Activated CD4-positive, alpha-beta T cell treated with anti-CD3 and anti-CD28 coated beads for 36 hours (primary cell): Measurements from ENCODE around the gene TM9SF3. TPM values are rescaled to one million over a fixed set of nuclear protein-coding genes. Genes with fewer than 3 reads are reported as not detected.

ENCODE experiments used
- ATAC-seq: fragments of 200-7000 bp; cut with Tn5 transposase; one replicate; pipeline ENCODE4 v1.10.0; 2021; ENCODE audit warnings: mild to moderate bottlenecking, moderate library complexity
- CTCF ChIA-PET: fragments of 350-600 bp; sonication (Branson Sonifier 250); formaldehyde crosslinking; loops from one replicate; lab custom pipeline; 2021; ENCODE audit warnings: antibody characterized with exemption; lab: Charles Lee
- POLR2A ChIA-PET: fragments of 350-600 bp; sonication (Branson Sonifier 250); formaldehyde crosslinking; loops from one replicate; lab custom pipeline; 2021; ENCODE audit warnings: antibody characterized with exemption, inconsistent platforms; lab: Charles Lee
- DNase-seq: peaks from one replicate; pipeline ENCODE4 v3.0.0-alpha.2; 2020
- H3K27ac Mint-ChIP-seq: one replicate; pipeline ENCODE4 v1.8.0; 2021; ENCODE audit warnings: mixed read lengths
- H3K27me3 Mint-ChIP-seq: one replicate; pipeline ENCODE4 v1.8.0; 2021; ENCODE audit warnings: mixed read lengths
- H3K36me3 Mint-ChIP-seq: one replicate; pipeline ENCODE4 v1.8.0; 2021; ENCODE audit warnings: low read depth, mixed read lengths
- H3K4me1 Mint-ChIP-seq: one replicate; pipeline ENCODE4 v1.8.0; 2021; ENCODE audit warnings: mixed read lengths
- H3K4me3 Mint-ChIP-seq: one replicate; pipeline ENCODE4 v1.8.0; 2021; ENCODE audit warnings: mild to moderate bottlenecking, moderate library complexity, mixed read lengths
- H3K9me3 Mint-ChIP-seq: one replicate; pipeline ENCODE4 v1.8.0; 2021; ENCODE audit warnings: low read depth, mixed read lengths
- intact Hi-C, 2 experiments: fragments of 100-400 bp; cut with DNase I in 1 of 2; cut with micrococcal nuclease in 1 of 2; formaldehyde crosslinking; loops; one replicate each; pipeline versions ENCODE4 v1.14.2 to v1.15.1; 2022 to 2024; cut with DNase I, micrococcal nuclease
- total RNA-seq, 2 experiments: library from RNA; stranded (reverse); gene quantifications; one replicate each; pipeline ENCODE4 v1.2.3, GENCODE V29; 2021

TM9SF3 gene
- total RNA-seq, 2 experiments from 2014 or later = 45.3 to 70.2 TPM

DNA sequence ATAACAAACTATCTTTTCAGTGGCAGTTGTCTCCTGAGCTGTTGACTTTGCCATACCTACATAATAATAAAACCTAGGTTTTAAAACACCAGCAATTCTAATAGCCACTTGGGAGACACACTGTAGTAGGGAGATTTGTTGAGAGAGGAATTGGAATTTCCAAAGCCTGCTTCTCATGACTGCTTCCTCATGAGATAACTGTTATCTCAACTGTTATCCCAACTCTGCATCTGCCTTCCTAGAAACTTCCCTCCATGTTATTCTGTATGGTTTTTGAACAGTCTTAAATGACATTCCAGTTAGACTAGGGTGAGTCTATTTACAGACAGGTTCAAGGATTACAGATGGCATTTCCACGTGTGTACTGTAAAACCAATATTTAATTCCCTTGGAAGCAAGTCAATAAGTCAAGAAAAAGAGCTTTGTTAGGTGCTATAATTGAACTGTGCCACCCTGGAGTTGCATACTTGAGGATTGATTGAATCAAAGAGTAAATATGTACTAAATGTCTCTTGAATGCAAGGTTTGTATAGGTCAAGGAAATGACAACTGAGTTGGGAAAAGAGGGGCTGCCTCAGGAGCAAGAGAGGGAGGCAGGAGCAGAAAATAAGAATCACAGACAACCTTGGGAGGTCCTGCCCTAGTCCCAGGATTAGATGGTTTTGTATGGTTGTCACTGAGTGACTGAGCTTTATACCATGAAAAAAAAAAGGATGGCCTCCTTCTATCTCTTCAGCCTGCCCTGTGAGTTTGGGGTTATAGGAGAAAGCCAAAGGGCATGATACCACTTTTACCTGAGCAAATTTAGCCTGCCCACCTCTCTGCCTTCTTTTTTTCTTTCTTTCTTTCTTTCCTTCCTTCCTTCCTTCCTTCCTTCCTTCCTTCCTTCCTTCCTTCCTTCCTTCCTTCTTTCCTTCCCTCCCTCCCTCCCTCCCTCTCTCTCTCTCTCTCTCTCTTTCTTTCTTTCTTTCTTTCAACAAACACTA, 9.9 kb upstream of the TM9SF3 start:
- Mint-ChIP-seq H3K27me3 (peaks cover 2% of the 10 kb centered on the region), H3K4me3 (no peak overlapping the region), H3K36me3 (no peaks in the 10 kb centered on the region), H3K4me1 (peaks cover 4% of the 10 kb centered on the region), H3K9me3 (no peaks in the 10 kb centered on the region), H3K27ac (no peak overlapping the region)
- DNase-seq (no peak), ATAC-seq (no peak)
- POLR2A ChIA-PET = no interaction called here
- CTCF ChIA-PET = interaction anchor here (0.6 kb wide), 1 partner anchor 28 kb away, joined by 3 read pairs; no protein-coding TSS in a partner anchor
- intact Hi-C loops = no loop called here

DNA sequence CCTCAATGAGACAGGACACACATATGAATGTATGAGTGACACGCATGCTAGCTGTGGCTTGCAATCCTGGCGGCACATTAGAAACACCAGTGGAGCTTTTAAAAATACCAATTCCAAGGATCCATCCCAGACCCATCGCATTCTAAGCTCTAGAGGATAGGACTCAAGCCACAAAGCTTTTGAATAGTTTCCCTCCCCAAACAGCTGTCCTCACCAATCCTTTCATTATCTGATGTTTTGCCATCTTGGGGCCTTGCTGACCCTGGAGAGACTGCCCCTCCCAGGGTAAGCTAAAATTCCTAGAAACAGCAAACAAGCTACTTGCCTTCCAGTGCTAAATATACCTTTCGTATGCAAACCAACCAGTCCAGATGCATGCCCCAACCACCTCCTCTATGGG, 8.9 kb upstream of the TM9SF3 start:
- Mint-ChIP-seq H3K36me3 (no peaks in the 10 kb centered on the region), H3K27me3 (peaks cover 8% of the 10 kb centered on the region), H3K4me3 (no peak overlapping the region), H3K27ac (no peak overlapping the region), H3K9me3 (no peaks in the 10 kb centered on the region), H3K4me1 (peaks cover 7% of the 10 kb centered on the region)
- ChIA-PET CTCF (interaction anchor here (0.6 kb wide), 1 partner anchor 27 kb away, joined by 3 read pairs; no protein-coding TSS in a partner anchor), POLR2A (no interaction called here)
- DNase-seq = no peak
- intact Hi-C loops = no loop called here
- no peak for ATAC-seq

DNA sequence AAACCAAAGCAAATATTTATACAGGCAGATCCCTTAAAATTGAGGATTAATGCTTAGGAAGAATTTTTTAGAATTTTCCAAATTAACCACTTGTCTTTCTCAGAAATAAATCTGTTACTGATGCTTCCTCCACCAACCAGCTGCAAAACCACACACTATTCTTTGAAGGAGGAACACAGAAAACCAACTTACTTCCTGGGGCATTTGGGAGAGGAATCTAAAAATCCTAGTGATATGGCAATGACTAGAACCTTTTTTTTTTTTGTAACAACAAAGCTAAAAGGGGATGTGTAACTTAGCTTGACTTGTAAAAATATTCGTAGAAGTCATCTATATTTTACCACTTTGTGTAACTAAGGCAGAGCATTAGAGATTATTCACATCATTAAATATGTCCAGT, 5.1 kb upstream of the TM9SF3 start:
- Mint-ChIP-seq H3K27ac (no peak overlapping the region), H3K36me3 (no peaks in the 10 kb centered on the region), H3K4me1 (peaks cover 12% of the 10 kb centered on the region), H3K4me3 (no peak overlapping the region), H3K27me3 (peaks cover 8% of the 10 kb centered on the region), H3K9me3 (no peaks in the 10 kb centered on the region)
- intact Hi-C loops = no loop called here
- ChIA-PET CTCF (interaction anchor here (0.6 kb wide), 1 partner anchor 20 kb away, joined by 3 read pairs; no protein-coding TSS in a partner anchor), POLR2A (no interaction called here)
- ATAC-seq (no peak), DNase-seq (no peak)

DNA sequence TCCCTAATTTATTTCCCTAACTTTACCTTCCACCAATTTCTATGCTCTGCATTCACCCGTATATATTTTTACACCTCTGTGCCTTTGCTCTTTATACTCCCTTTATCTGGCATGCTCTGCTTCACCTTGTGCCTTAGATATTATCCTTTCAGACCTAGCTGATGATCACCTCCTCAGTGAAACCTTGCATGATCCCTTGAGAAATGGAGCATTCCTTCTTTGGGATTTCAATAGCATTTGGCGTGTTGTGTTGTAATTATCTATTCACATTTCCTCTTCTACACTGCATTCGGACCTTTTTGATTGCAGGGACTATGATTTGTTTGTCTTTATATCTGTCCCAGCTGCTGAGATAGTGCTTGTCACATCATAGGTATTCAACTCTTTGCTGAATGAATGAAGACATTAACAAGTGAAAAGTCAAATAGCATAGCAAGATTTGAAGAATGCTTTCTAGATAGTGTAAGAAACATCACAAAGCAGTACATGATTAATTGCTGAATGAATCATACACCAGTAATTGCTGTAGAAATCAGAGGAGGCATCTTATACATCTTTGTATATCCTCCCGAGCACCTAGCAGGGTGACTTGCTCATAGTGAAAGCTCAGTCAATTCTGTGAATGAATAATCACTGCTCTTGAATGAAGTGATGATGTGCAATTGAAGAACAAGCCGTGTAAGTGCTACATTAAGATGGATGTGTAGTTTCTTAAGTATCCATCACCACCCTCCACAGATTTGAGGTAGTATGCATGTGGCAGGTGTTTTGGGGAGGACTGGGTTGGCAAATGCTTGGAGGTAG, 2.0 kb upstream of the TM9SF3 start:
- POLR2A ChIA-PET = no interaction called here
- peaks cover 6% of the 10 kb centered on the region for H3K27me3 Mint-ChIP-seq
- H3K9me3 Mint-ChIP-seq = no peaks in the 10 kb centered on the region
- peaks cover 8% of the 10 kb centered on the region for H3K36me3 Mint-ChIP-seq
- H3K4me3 Mint-ChIP-seq = no peak overlapping the region
- CTCF ChIA-PET = interaction anchor here (1.3 kb wide), 1 partner anchor 12 kb away, joined by 4 read pairs; no protein-coding TSS in a partner anchor
- peaks cover 25% of the 10 kb centered on the region for H3K4me1 Mint-ChIP-seq
- DNase-seq = peak; percentile 57
- H3K27ac Mint-ChIP-seq = no peak overlapping the region
- ATAC-seq = peak; percentile 81
- intact Hi-C loops = loop anchor here (1.0 to 10.0 kb wide), 13 partner anchors 74 to 1352 kb away; partner anchors contain the start of genes ARHGAP19 (in 1 of the 2), CCNJ (in 1 of the 2), MMS19 (in 1 of the 2) and PI4K2A (in 1 of the 2)

DNA sequence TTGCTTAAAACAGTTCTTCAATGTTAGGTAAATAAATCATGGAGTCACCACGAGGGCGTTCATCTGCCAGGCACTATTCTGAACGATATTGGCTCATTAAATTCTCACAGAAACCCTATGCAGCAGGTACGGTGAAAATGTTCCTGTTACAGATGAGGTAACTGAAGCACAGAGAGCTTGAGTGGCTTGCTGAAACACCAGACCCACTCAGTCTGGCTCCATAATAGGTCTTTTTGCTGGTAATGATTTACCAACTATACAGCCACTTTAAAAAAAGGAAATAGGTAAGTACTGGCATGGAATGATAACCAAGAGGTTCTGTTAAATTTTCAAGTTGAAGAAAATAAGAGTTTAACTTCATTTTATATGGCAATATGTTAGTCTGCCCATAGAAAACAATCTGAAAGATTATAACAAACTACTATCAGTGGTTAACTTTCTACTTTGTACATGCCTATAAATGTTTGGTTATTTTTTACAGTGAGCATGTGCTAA, 1.3 kb upstream of the TM9SF3 start:
- intact Hi-C loops = loop anchor here (2.0 to 10.0 kb wide), 12 partner anchors 73 to 1351 kb away; partner anchors contain the start of genes ARHGAP19 (in 1 of the 2), CCNJ (in 1 of the 2), MMS19 (in 1 of the 2) and PI4K2A (in 1 of the 2)
- DNase-seq = peak; percentile 11
- ChIA-PET POLR2A (no interaction called here), CTCF (no interaction called here)
- Mint-ChIP-seq H3K27me3 (peaks cover 6% of the 10 kb centered on the region), H3K36me3 (peaks cover 15% of the 10 kb centered on the region), H3K9me3 (no peaks in the 10 kb centered on the region), H3K4me3 (no peak overlapping the region), H3K27ac (no peak overlapping the region), H3K4me1 (peaks cover 32% of the 10 kb centered on the region)
- ATAC-seq = no peak

DNA sequence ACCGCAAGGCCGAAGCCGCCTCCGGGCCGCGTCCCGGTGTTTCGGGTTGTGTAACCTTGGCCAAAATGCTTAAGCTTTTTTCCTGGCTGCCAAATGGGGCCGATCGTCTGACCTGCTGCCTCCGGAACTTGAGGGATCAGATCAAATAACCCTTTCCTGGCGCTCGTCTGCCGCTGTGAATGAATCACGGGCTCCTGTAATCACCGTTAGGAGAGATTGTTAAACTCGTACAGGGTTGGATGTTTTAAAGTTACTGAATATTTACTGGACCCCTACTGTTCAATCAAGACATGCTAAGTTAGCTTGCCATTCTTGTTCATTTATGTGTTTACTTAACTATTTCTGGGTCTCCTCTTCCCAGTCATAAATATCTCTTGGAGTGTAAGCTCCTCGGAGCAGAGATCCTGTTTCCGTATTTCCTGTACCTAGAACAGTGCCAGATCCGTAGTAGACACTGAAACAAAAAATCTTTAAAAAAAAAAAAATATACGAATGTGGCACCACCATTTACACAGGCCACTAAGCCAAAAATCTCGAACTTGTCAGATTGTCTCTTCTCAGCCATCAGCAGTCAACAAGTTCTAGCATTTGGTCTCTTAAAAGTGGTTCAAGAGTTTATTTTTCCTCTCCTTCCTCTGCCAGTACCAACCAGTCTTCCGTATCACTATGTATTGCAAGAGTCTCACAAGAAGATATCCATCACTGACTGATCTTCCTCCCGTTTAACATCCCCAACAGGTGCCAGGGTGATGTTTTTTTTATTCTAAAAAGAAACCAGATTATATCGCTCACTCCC, 650 bp upstream of the TM9SF3 start:
- H3K4me1 Mint-ChIP-seq = peaks cover 33% of the 10 kb centered on the region
- no peaks in the 10 kb centered on the region for H3K9me3 Mint-ChIP-seq
- H3K36me3 Mint-ChIP-seq = peaks cover 15% of the 10 kb centered on the region
- intact Hi-C loops = loop anchor here (1.0 to 10.0 kb wide), 18 partner anchors 73 to 1350 kb away; partner anchors contain the start of genes ARHGAP19 (in 1 of the 2), CCNJ (in 1 of the 2), FRAT1 (in 1 of the 2) and FRAT2 (in 1 of the 2)
- H3K27me3 Mint-ChIP-seq = peaks cover 6% of the 10 kb centered on the region
- ChIA-PET CTCF (interaction anchor here (1.1 kb wide), 1 partner anchor 99 kb away, joined by 3 read pairs; no protein-coding TSS in a partner anchor), POLR2A (no interaction called here)
- peak; percentile 12 for ATAC-seq
- H3K27ac Mint-ChIP-seq = no peak overlapping the region
- H3K4me3 Mint-ChIP-seq = no peak overlapping the region
- DNase-seq = peak; percentile 66

DNA sequence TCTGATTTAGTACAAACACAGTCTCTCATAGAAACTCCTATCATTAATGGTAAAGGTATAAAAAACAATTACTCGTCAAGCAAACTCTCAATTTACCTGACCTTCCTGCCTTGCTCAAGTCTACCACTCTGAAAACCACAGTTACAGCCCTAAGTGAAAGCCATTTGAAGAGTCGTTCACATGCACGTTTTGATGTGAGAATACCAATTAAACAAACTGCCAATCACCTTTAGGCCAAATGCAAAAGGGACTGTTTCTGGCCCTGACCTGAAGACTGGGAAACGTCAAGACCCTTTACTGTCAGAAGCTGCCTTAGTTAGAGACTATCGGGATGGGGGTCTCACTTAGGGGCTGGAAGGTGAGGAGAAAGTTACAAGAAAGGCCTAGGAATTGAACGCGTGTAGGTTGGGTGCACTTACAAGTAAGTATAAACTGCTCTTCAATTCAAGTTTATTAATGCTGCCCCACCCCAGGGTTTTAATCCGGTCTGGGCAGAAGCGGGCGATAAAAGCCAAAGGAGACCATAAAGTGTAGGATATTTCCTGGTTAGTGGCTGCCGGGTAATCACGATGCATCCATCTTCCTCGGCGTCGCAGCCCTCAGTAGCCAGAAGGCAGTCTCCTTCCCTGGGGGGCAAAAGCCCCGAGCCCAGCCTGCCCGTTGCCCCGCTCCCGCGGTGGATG, 935 bp downstream of the TM9SF3 start:
- ChIA-PET POLR2A (no interaction called here), CTCF (interaction anchor here (0.6 to 1.9 kb wide), 2 partner anchors 19 to 439 kb away, joined by 4 to 6 read pairs; no protein-coding TSS in a partner anchor)
- peak; percentile 2 for ATAC-seq
- H3K36me3 Mint-ChIP-seq = peaks cover 15% of the 10 kb centered on the region
- H3K27me3 Mint-ChIP-seq = peaks cover 1% of the 10 kb centered on the region
- H3K27ac Mint-ChIP-seq = peak overlapping the region; percentile 92
- no peak overlapping the region for H3K4me3 Mint-ChIP-seq
- no peaks in the 10 kb centered on the region for H3K9me3 Mint-ChIP-seq
- intact Hi-C loops = loop anchor here in 1 of 2 experiments (2.0 to 10.0 kb wide), 13 partner anchors 73 to 1349 kb away; partner anchors contain the start of genes CCNJ, FRAT1, FRAT2 and MMS19
- H3K4me1 Mint-ChIP-seq = peaks cover 37% of the 10 kb centered on the region
- DNase-seq = peak; percentile 9

DNA sequence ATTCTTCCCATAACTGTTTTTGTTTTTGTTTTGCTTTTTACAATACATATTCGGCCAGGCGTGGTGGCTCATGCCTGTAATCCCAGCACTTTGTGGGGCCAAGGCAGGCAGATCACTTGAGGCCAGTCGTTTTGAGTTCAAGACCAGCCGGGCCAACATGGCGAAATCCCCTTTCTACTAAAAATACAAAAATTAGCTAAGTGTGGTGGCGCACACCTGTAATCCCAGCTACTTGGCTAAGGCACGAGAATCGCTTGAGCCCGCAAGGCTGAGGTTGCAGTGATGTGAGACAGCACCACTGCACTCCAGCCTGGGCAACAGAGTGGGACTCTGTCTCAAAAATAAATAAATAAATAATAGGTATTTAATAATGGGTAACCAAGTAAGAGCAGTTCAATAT, 2.3 kb downstream of the TM9SF3 start:
- no peak for ATAC-seq
- intact Hi-C loops = loop anchor here in 1 of 2 experiments (10.0 kb wide), 1 partner anchor 830 kb away; no protein-coding TSS in a partner anchor

DNA sequence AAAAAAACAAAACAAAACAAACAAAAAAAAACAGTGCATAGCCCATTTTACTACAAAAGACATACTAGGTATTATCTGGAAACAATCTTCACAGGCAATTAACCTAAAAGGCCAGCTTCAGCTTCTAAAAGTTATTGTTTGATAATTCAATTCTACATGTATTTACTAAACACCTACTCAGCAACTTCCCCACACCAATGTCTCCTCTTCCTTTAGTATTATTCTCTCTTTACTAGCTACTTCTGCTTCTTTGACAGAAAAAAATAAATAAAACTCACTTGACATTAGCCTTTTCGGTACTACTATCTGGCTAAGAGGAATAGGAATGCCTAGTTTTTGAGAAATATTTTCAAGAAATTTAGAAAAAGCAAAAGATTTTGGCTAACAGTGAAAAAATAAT, 2.8 kb downstream of the TM9SF3 start:
- H3K27ac Mint-ChIP-seq = no peak overlapping the region
- H3K27me3 Mint-ChIP-seq = no peaks in the 10 kb centered on the region
- no peak overlapping the region for H3K4me3 Mint-ChIP-seq
- ATAC-seq (no peak), DNase-seq (no peak)
- CTCF ChIA-PET = interaction anchor here (0.7 to 1.1 kb wide), 2 partner anchors 39 to 249 kb away, joined by 3 read pairs; no protein-coding TSS in a partner anchor
- peaks cover 46% of the 10 kb centered on the region for H3K4me1 Mint-ChIP-seq
- H3K36me3 Mint-ChIP-seq = peaks cover 23% of the 10 kb centered on the region
- POLR2A ChIA-PET = interaction anchor here (0.7 kb wide), 1 partner anchor 18 kb away, joined by 7 read pairs; no protein-coding TSS in a partner anchor
- intact Hi-C loops = loop anchor here in 1 of 2 experiments (10.0 kb wide), 1 partner anchor 831 kb away; no protein-coding TSS in a partner anchor
- no peaks in the 10 kb centered on the region for H3K9me3 Mint-ChIP-seq

More for the DNA sequence above, 2.3 kb downstream of the TM9SF3 start:
- Mint-ChIP-seq H3K4me1 (peaks cover 46% of the 10 kb centered on the region), H3K9me3 (no peaks in the 10 kb centered on the region), H3K27ac (no peak overlapping the region), H3K36me3 (peaks cover 23% of the 10 kb centered on the region), H3K4me3 (no peak overlapping the region), H3K27me3 (no peaks in the 10 kb centered on the region)
- CTCF ChIA-PET = interaction anchor here (0.6 to 1.9 kb wide), 3 partner anchors 18 to 275 kb away, joined by 3 to 6 read pairs (median 3); no protein-coding TSS in a partner anchor
- POLR2A ChIA-PET = interaction anchor here (0.7 kb wide), 1 partner anchor 18 kb away, joined by 7 read pairs; no protein-coding TSS in a partner anchor
- DNase-seq = no peak
